HG03354 (cell line): ENCODE measurements around the gene NAXE.
"Not testable (repeated sequence)": the region's sequence is repeated elsewhere in the genome, so short reads cannot be mapped to it uniquely, and the experiment has no call there.

ENCODE experiments used
- ATAC-seq: cut with Tn5 transposase; IDR thresholded peaks from one replicate; pipeline ENCODE4 v1.9.1; 2021; ENCODE audit warnings: mild to moderate bottlenecking; ENCODE audit not compliant: unreplicated experiment, poor library complexity, severe bottlenecking

Gene NAXE

DNA sequence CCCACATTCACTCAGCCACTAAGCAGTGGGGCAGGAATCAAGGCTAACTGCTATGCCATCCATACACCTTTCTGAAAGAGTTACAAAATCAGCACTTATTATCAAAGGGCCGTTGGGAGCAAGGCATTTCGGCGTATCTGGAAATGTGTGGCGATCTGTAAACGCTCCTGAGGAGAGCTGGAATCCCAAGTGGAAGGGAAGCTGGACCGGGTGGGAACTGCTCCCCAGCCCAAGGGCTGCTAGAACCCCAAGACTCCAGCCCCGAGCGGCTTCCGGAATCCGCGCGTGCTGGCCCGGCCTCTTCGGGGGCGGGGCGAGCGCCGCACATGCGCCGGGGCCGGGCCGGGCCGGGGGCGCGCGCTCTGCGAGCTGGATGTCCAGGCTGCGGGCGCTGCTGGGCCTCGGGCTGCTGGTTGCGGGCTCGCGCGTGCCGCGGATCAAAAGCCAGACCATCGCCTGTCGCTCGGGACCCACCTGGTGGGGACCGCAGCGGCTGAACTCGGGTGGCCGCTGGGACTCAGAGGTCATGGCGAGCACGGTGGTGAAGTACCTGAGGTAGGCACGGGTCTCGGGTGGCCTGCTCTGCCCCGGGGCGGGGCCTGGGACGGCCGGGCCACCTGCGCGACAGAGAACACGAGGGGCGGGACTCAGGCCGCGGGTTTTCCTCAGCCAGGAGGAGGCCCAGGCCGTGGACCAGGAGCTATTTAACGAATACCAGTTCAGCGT, at the start of gene NAXE:
Gene NAXE (plus strand): TSS at position 345 of the 726 bp plus-strand sequence. CDS start 29 bp downstream, at position 374.
- ATAC-seq: peak; percentile 86

GRCh38 chr1:156543066-156543465, 48.5 kb upstream of the NAXE start:
- ATAC-seq: no peak

- no peak for ATAC-seq
Measured at GRCh38 chr1:156544592-156545102, 46.9 kb upstream of the NAXE start.

DNA sequence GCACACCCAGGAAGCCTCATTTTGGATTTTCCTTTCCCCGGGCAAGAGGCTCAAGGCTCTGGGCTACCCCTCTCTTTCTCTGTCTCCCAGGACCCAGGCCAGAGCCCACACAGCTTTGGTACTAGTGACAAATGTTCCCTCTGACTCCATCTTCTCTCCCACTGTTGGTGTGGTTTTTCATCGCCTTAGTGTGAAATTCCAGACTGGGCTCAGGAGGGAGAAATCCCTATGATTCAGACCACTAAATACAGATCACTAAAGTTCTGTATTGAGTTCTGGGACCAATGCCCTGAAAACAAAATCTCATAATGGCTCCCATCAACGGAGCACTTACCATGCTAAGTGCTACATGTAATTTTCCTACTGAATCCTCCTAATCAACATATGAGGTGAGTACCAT, 45.3 kb upstream of the NAXE start:
- no peak for ATAC-seq

- no peak for ATAC-seq
Measured at GRCh38 chr1:156547434-156547833, 44.1 kb upstream of the NAXE start.

DNA sequence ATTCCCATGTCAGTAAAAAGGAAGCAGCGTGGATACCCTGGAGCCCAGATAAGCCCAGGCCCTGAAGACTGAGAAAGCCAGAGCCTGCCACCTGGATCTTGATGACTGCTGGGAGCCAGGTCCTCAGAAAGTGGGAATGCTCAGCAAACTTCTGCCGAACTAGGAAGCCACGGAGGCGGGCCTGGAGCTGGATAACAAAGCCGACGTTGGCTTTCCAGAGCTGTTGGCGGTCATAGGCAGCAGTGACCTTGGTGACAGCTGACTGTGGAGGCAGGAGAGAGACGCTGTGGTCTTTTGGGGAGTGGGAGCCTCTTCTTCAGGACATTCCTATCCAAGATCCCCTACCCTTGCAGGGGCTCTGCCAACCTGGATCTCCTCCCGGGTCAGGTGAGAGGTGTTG, 43.6 kb upstream of the NAXE start:
- no peak for ATAC-seq

DNA sequence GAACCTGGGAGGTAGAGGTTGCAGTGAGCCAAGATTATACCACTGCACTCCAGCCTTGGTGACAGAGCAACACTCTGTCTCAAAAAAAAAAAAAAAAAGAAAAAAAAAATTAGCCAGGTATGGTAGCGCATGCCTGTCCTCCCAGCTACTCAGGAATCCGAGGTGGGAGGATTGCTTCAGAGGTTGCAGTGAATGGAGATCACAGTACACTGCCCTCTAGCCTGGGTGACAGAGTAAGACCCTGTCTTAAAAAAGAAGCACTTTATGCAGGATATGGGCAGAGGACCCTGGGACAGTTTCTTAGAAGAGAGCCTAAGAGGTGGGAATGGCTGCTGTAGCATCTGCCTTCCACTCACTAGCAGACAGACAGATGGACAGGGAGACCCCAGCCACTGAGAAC, 42.2 kb upstream of the NAXE start:
- no peak for ATAC-seq

GRCh38 chr1:156549831-156550230, 41.7 kb upstream of the NAXE start:
- ATAC-seq: no peak

- no peak for ATAC-seq
Measured at GRCh38 chr1:156550346-156550745, 41.2 kb upstream of the NAXE start.

DNA sequence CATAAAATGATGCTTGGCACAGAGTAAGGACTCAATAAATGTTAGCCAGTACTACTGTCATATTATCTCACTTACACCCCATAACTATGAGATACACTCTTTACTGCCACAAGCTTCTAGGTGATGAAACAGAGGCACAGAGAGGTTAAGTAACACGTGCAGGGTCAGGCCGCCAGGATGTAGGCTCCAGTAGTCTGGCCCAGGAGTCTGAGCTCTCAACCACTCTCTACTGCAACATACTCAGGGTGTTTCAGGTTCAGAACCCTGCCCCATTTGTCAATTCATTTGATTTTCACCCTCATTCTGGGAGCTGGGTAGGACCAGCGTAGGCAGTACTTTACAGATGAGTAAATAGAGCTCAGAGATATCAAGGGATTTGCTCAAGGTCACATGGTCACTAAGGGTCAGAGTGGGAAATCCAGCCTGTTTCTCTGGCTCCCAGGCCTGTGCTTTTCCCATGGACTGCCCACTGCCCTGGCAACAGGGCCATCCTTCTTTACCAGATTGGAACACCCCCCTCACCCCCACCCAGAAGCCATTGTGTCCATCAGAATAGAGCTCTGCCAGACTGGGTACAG, 40.4 kb upstream of the NAXE start:
- no peak for ATAC-seq

- ATAC-seq: no peak
Measured at GRCh38 chr1:156551869-156552268, 39.7 kb upstream of the NAXE start.

- no peak for ATAC-seq
Measured at GRCh38 chr1:156552518-156552917, 39.1 kb upstream of the NAXE start.

DNA sequence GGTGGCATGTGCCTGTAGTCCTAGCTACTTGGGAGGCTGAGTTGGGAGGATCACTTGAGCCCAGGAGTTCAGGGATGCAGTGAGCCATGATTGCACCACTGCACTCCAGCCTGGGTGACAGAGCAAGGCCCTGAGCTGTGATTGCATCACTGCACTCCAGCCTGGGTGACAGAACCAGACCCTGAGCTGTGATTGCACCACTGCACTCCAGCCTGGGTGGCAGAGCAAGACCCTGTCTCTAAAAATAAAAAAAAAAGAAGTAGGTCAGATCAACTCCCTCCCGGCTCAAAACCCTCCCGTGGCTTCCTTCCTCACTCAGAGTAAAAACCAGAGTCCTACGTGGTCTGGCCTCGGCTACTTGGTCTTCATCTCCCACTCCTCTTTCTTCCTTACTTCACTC, 38.6 kb upstream of the NAXE start:
- not testable (repeated sequence) for ATAC-seq

DNA sequence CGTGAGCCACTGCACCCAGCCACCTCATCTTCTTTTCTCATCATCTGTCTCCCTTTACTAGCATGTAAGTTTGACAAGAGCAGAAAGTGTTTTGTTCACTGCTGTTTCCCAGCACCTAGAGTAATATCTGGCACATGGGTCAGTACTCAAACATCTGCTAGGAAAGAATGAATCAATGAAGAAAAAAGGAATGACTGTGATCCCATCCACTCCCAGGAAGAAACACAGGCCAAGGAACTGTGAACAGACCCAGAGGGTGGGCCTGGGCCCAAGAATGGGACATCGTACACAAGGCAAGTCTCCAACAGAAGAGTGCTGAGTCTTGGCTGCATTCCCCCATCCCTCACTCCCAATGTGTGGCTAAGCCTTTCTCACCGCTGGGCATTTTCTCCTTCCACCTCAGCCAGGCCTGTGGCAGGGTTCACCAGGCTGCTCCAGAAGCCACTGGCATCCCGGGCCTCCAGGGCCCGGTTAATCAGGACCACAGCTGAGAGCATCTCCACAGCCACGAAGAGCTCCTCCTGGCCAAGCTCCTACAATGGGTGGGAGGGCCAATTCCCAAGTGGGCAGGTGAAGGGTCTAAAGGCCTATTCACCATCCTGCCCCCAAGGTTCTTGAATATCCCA, 37.6 kb upstream of the NAXE start:
- no peak for ATAC-seq

DNA sequence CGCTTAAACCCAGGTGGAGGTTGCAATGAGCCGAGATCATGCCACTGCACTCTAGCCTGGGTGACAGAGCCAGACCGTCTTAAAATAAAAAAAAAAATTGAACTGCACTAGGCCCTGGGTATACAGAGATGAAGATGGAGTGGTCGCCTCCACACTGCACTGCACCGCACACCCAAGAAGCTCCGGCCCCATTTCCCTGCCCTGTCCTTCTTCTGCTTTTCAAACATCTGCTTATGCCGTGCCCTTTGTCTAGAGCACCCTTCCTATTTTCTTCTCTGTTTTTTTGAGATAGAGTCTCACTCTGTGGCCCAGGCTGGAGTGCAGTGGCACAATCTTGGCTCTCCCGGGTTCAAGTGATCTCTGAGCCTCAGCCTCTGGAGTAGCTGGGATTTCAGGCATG, 36.6 kb upstream of the NAXE start:
- ATAC-seq: no peak

DNA sequence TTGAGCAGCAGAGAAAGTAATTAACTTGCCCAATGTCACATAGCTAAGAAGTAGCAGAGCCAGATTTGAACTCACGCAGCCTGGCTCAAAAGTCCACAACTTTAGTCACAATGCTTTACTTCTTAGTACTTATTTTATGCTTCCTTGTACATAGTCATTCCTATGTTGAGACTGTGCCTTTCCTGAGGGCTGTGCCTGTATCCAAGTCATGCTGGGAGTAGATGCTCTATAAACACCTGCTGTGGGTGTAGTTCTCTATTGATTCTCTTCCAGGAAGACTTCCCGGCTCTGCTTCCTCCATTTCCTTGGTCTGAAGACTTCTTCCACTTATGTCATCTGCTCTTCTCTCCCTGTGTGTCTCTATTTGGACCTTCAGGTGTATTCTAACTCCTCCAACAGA, 35.9 kb upstream of the NAXE start:
- ATAC-seq: no peak

GRCh38 chr1:156556354-156556753, 35.2 kb upstream of the NAXE start:
- ATAC-seq: no peak

DNA sequence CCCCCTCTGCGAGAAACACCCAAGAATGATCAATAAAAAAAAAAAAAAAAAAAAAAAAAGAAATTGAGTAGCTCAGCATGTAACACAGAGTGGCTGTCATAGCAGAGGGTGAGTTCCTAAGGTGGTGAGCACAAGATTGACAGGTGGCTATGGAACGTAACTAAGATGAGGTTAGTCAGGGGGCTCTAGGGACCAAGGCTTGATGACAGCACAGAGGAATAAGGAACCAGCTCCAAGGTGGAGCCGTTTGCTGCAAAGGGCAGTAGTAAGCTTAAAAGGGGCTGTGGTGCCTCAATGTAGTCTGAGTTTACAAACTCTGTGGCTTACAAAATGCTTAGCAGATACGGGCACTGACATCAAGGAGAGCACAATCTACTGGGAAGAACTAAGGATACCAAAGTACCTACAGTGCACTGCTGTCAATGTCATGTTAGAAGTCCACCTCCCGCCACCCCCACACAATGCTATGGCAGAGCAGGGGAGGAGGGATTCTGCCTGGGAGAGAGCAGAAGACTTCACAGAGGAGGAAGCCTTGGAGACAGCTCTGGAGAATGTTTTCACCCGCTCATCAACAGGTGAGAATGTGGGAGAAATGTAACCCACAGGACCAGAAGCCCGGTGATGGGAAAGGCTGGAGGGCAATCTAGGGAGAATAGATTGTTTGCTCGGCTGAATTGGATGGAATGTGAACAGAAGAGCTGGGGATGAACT, 32.3 kb upstream of the NAXE start:
- no peak for ATAC-seq

- no peak for ATAC-seq
Measured at GRCh38 chr1:156559797-156560385, 31.7 kb upstream of the NAXE start.

- ATAC-seq: no peak
Measured at GRCh38 chr1:156560585-156561163, 30.9 kb upstream of the NAXE start.
